Bone marrow (tissue), 2 donors: ENCODE results near the gene CACTIN.

Experiments
- DNase-seq, 2 donors: peaks; one replicate each; lab custom pipeline; 2025; lab: John Stamatoyannopoulos, UW

The CACTIN gene

GRCh38 chr19:3627351-3627723 is 747 bp upstream of the CACTIN start:
- DNase-seq: no peak

GRCh38 chr19:3625996-3626472 is 556 bp downstream of the CACTIN start:
- DNase-seq: no peak

GRCh38 chr19:3623716-3624115 is 2.9 kb downstream of the CACTIN start:
- no peak for DNase-seq

- DNase-seq: no peak
Observed at GRCh38 chr19:3622224-3622623, 4.4 kb downstream of the CACTIN start.

- DNase-seq: no peak
Observed at GRCh38 chr19:3621689-3622088, 4.9 kb downstream of the CACTIN start.

GRCh38 chr19:3620817-3621547 is 5.6 kb downstream of the CACTIN start:
- no peak for DNase-seq

GRCh38 chr19:3620145-3620816 is 6.3 kb downstream of the CACTIN start:
- DNase-seq: no peak

DNA sequence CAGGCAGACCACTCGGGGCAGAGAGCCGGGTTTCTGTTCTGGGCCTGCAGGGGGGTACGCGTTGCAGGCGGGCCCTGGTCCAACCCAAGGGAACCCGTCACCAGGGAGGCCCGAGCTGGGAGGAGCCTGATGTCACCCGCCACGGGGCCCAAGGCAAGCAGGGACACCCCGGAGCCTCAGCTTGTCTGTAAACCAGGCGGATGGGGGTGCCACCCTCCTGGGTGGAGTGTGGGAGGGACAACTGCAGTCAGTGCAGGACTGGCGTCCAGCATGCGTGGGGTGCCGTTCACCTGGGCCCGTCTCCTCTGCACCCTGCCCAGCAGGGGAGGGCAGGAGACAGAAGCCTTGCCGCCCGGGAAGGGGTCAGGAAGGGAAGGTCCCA is 7.0 kb downstream of the CACTIN start:
- no peak for DNase-seq

DNA sequence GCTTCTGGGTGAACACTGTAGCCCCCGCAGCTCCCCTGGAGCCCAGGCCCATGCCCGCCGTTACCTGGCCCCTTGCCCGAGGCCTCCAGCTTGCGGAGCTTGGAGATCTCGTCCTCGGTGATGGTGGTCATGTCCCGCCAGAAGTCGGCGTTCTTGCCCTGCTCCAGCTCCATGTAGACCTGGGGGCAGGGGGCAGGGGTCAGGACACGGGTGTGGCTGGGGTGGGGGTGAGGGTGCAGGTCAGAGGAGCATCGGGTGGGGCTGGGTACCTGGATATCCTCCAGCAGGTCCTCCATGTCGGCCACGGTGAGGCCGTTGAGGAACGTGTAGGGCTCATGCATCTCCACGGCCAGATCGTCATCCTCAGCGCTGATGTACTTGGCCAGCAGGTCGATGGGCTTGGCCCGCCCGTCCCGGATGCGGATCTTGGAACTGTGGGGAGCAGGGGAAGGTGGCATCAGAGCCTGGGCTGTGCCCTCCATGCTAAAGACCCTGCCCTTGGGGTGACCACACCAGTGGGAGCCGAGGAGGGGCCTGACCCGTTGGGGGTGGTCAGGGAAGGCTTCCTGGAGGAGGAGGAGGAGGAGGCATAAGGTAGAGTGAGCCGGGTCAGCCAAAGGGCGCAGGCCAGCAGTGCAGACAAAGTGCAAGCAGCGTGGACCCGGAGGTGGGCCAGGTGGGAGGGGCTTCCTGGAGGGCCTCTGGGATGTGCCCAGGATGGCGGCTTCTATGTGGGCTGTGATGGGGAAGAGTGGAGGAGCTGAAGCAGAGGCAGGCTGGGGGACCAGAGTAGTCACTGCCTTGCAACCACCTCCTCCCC is 7.6 kb downstream of the CACTIN start:
- DNase-seq: no peak

GRCh38 chr19:3618144-3618810 is 8.3 kb downstream of the CACTIN start:
- DNase-seq: peak in 1 of 2 donors; percentile 14

- peak in 1 of 2 donors; percentile 54 for DNase-seq
Observed at GRCh38 chr19:3617463-3617862, 9.1 kb downstream of the CACTIN start.

GRCh38 chr19:3615524-3616135 is 11.0 kb downstream of the CACTIN start:
- no peak for DNase-seq

GRCh38 chr19:3614858-3615505 is 11.6 kb downstream of the CACTIN start:
- no peak for DNase-seq

DNA sequence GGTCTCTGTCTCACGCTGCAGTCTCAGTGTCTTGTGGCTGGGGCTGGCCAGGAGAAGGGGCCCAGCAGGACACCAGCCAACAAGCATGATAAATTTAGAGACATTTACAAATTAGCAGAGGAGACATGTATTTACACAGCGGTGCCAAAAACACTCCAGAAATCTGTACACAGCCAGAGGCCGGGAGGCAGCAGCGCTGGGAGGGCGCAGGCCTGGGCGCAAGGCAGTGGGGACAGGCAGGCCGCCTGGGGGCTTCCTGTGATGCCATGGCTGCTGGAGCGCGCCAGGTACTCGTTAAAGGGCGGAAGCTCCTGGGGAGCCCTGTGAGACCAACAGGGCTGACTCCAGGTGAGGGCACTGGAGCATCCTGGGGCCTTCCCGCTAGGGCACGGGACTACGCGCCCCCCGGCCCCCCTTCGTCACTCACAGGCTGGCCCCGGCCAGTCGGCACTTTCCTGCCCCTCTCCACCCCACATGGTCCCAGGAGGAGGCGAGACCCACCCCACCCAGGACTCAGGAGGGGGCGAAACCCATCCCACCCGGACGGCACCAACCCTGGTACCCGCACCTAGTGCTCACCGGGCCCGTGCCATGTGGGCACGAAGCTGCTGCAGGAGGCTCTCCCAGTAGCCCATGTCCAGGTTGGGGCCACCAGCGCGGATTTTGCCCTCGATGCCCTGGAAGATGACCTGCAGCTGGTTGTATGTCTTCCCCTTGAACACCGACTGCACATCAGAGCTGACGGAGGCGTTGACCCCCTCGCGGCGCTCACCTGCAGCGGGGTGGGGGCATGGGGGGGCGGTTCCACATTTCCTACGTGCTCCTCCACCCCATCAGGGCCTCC is 12.6 kb downstream of the CACTIN start:
- no peak for DNase-seq

- no peak for DNase-seq
Observed at GRCh38 chr19:3612901-3613741, 13.5 kb downstream of the CACTIN start.

DNA sequence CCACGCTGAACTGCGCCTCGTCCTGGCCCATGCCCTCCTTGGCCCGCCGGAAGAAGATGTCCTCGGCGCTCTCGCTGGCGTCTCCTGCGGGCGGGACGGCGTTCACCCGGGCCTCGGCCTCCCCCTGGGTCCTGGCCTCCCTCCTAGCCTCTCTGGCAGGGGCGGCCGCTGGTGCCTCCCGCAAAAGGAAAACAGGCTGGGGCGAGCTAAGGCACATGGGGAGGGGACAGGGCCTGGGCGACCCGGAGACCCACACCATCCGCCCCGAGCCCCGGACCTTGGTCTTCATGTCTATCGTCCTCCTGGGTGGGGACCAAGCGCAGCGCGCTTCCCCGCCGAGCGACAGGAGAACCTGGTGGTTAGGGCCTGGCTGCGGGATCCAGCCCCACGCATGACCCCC is 14.3 kb downstream of the CACTIN start:
- no peak for DNase-seq

DNA sequence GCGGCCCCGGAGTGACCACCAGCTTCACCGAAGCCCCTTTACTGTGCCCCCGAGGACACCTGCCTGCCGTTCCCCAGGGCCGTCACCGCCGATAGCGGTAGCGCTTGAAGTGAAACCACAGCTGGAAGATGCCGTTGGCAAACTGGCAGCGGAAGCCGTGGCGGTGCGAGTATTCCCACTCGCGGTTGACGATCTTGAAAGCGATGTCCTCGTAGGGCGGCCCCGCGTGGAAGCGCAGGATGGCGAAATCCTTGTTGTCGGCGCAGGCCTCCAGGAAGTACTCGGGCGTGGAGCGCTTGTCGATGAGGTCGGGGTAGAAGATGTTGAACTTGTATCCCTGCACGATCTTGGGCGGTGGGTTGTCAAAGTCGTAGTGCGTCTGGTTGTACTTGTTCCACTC is 14.7 kb downstream of the CACTIN start:
- DNase-seq: no peak

GRCh38 chr19:3610745-3611717 is 15.6 kb downstream of the CACTIN start:
- DNase-seq: no peak
